ENCODE results near the gene MSN.

Gene MSN

GRCh38 chrX:65769564-65770292 lies 102.3 kb downstream of the MSN start:
- no peak for TF ChIP-seq POLR2A (IDR thresholded peaks at IDR 0.05; ENCODE audit: low read length)
- TF ChIP-seq GATA1 (IDR thresholded peaks at IDR 0.05; ENCODE audit: low read depth, low read length) = no peak
- DNase-seq = no peak

DNA sequence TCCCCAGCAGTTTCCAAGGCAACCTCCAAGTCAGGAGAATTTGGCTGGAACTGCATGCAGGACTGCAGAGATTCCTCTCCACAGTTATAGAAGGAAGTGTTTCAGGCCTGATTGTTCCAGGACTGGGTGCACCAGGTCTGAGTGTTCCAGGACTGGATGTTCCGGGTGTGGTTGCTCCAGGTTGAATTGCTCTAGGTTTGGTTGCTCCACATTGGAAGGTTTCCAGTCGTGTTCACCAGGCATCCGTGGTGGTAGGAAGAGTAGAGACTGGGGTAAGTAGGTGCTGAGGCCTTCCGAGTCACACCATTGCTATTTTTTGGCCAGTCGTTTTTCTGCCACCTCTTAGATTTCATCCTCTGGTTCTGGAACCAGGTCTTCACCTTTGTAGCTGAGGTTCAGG lies 105.4 kb downstream of the MSN start:
- DNase-seq = no peak
- TF ChIP-seq POLR2A (IDR thresholded peaks at IDR 0.05; ENCODE audit: low read length) (no peak), GATA1 (IDR thresholded peaks at IDR 0.05; ENCODE audit: low read depth, low read length) (no peak)

DNA sequence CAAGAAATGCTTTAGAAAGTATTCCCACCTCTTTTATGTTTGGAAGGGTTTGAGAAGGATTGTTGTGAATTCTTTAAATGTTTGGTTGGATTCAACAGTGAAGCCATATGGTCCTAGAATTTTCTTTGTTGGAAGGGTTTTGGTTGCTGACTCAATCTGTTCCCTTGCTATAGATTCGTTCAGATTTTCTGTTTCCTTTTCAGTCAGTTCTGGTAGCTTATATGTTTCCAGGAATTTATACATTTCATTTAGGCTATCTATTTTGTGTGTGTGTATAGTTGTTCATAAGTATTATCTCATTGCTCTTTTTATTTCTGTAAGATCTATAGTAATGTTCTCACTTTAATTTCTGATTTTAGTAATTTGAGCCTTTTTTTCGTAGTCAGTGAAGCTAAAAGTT lies 114.4 kb downstream of the MSN start:
- no peak for DNase-seq
- TF ChIP-seq POLR2A (IDR thresholded peaks at IDR 0.05; ENCODE audit: low read length) = no peak
- no peak for TF ChIP-seq GATA1 (IDR thresholded peaks at IDR 0.05; ENCODE audit: low read depth, low read length)

DNA sequence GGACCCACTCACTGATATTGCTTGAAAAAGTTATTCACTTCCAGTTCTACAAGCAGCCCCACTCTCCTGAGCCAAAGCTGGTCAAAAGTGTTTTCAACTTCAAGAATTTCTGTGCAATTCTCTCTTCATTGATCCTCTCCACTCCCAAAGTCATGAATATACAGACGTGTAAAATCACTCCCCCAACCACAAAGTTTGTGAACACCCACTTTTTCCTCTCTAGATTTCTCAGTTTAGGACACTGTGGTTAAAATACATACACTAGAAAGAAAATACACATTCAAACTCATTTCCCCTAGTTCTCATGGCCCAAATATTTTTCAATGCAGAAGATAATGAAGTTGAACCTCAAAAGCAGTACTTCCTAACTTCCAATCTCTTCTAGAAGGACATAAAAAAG lies 116.3 kb downstream of the MSN start:
- TF ChIP-seq GATA1 (IDR thresholded peaks at IDR 0.05; ENCODE audit: low read depth, low read length) (no peak), POLR2A (IDR thresholded peaks at IDR 0.05; ENCODE audit: low read length) (no peak)
- no peak for DNase-seq
